HepG2 (cell line): ENCODE data around the gene LINGO3. TPM values are rescaled to one million over a fixed set of nuclear protein-coding genes. Genes with fewer than 3 reads are reported as not detected.

Source experiments
- BCL3 ChIP-seq: sonication (generic); formaldehyde crosslinking; IDR thresholded peaks from 2 replicates; pipeline ENCODE4 v1.5.1; 2020; ENCODE audit warnings: mild to moderate bottlenecking, missing genetic modification reagents, moderate library complexity
- DNMT1 ChIP-seq: sonication (generic); formaldehyde crosslinking; IDR thresholded peaks from 2 replicates; pipeline ENCODE4 v1.5.1; 2020; ENCODE audit warnings: mild to moderate bottlenecking, missing genetic modification reagents
- E2F1 ChIP-seq: sonication (generic); formaldehyde crosslinking; IDR thresholded peaks from 2 replicates; pipeline ENCODE4 v1.5.0; 2020; ENCODE audit warnings: missing genetic modification reagents
- ISX ChIP-seq: sonication (generic); formaldehyde crosslinking; conservative IDR thresholded peaks from 2 replicates; pipeline ENCODE4 v1.5.0; 2020; ENCODE audit warnings: missing genetic modification reagents
- MAFG ChIP-seq: sonication (generic); formaldehyde crosslinking; IDR thresholded peaks from 2 replicates; pipeline ENCODE4 v1.5.1; 2020; ENCODE audit warnings: mild to moderate bottlenecking, missing genetic modification reagents
- MZF1 ChIP-seq: sonication (generic); formaldehyde crosslinking; IDR thresholded peaks from 2 replicates; pipeline ENCODE4 v1.8.1; 2023; ENCODE audit warnings: mild to moderate bottlenecking, missing genetic modification reagents, borderline replicate concordance
- PLRG1 ChIP-seq: fragments of 450-650 bp; conservative IDR thresholded peaks from 2 replicates; pipeline ENCODE4 v1.6.1; 2016
- SNRNP70 ChIP-seq: fragments of 200-400 bp; formaldehyde crosslinking; IDR thresholded peaks from 2 replicates; pipeline ENCODE4 v1.6.1; 2017; ENCODE audit warnings: mild to moderate bottlenecking, low read depth, low read length, moderate library complexity
- TFDP1 ChIP-seq: IDR thresholded peaks from 2 replicates; pipeline ENCODE4 v1.6.1; 2016; ENCODE audit warnings: missing compliant biosample characterization, missing genetic modification reagents, borderline replicate concordance
- ZBTB4 ChIP-seq: sonication (generic); formaldehyde crosslinking; IDR thresholded peaks from 2 replicates; pipeline ENCODE4 v1.4.0; 2020; ENCODE audit warnings: missing genetic modification reagents, mild to moderate bottlenecking, borderline replicate concordance
- ZFX ChIP-seq: sonication (generic); formaldehyde crosslinking; IDR thresholded peaks from 2 replicates; pipeline ENCODE4 v1.4.0; 2020; ENCODE audit warnings: mild to moderate bottlenecking, low read depth, missing genetic modification reagents, moderate library complexity
- ZNF260 ChIP-seq: sonication (generic); formaldehyde crosslinking; IDR thresholded peaks from 2 replicates; pipeline ENCODE4 v1.4.0; 2020; ENCODE audit warnings: missing genetic modification reagents, low read depth, mild to moderate bottlenecking, borderline replicate concordance
- ZNF280B ChIP-seq: sonication (generic); formaldehyde crosslinking; IDR thresholded peaks from 2 replicates; pipeline ENCODE4 v1.5.0; 2020; ENCODE audit warnings: missing genetic modification reagents, mild to moderate bottlenecking, borderline replicate concordance
- ZNF350 ChIP-seq: sonication (generic); formaldehyde crosslinking; IDR thresholded peaks from 2 replicates; pipeline ENCODE4 v1.4.0; 2020; ENCODE audit warnings: mild to moderate bottlenecking, low read depth, missing genetic modification reagents, borderline replicate concordance
- ZNF570 ChIP-seq: sonication (generic); formaldehyde crosslinking; IDR thresholded peaks from 2 replicates; pipeline ENCODE4 v1.4.0; 2020; ENCODE audit warnings: mild to moderate bottlenecking, missing genetic modification reagents, borderline replicate concordance
- ZNF607 ChIP-seq: sonication (generic); formaldehyde crosslinking; IDR thresholded peaks from 2 replicates; pipeline ENCODE4 v1.5.1; 2020; ENCODE audit warnings: missing genetic modification reagents, mild to moderate bottlenecking, borderline replicate concordance
- ZNF660 ChIP-seq: sonication (generic); formaldehyde crosslinking; IDR thresholded peaks from 2 replicates; pipeline ENCODE4 v1.5.1; 2020; ENCODE audit warnings: mild to moderate bottlenecking, low read depth, missing genetic modification reagents, borderline replicate concordance
- ZNF678 ChIP-seq: sonication (generic); formaldehyde crosslinking; IDR thresholded peaks from 2 replicates; pipeline ENCODE4 v1.4.0; 2020; ENCODE audit warnings: mild to moderate bottlenecking, missing genetic modification reagents
- ZNF749 ChIP-seq: sonication (generic); formaldehyde crosslinking; IDR thresholded peaks from 2 replicates; pipeline ENCODE4 v1.8.0; 2022; ENCODE audit warnings: mild to moderate bottlenecking, missing genetic modification reagents, moderate library complexity, borderline replicate concordance
- ZNF790 ChIP-seq: sonication (generic); formaldehyde crosslinking; IDR thresholded peaks from 2 replicates; pipeline ENCODE4 v1.8.0; 2022; ENCODE audit warnings: missing genetic modification reagents, mild to moderate bottlenecking, borderline replicate concordance
- ZNF839 ChIP-seq: sonication (generic); formaldehyde crosslinking; IDR thresholded peaks from 2 replicates; pipeline ENCODE4 v1.4.0; 2020; ENCODE audit warnings: missing genetic modification reagents, mild to moderate bottlenecking, borderline replicate concordance
- ZSCAN12 ChIP-seq: sonication (generic); formaldehyde crosslinking; IDR thresholded peaks from 2 replicates; pipeline ENCODE4 v1.9.0; 2021; ENCODE audit warnings: mild to moderate bottlenecking, missing genetic modification reagents
- polyA plus RNA-seq, 8 experiments: library from polyadenylated mRNA; depleted of rRNA in 3 of 8; stranded (reverse) in 7 of 8; unstranded in 1 of 8; fragments of >200 nt; fragmentation: Illumina TruSeq in 4 of 8; extraction: Trizol in 4 of 8; gene quantifications; 2 replicates each; pipeline versions ENCODE4 v1.2.1 to v1.2.3, GENCODE V29; 2011 to 2016; ENCODE audit warnings: low read depth in 4 of 8, missing spikeins in 1 of 8, mixed read lengths in 1 of 8; ENCODE audit not compliant: insufficient read depth in 1 of 8
- total RNA-seq, 5 experiments: library from RNA; depleted of rRNA; stranded (reverse); fragments of >200 nt; fragmentation: Illumina TruSeq; extraction: Trizol; gene quantifications; 2 replicates each; pipeline ENCODE4 v1.2.3, GENCODE V29; 2016; ENCODE audit warnings: low read depth in 1 of 5

The LINGO3 gene
- total and polyA plus RNA-seq, 2 of the 13 experiments (the other 11 are each of a cell fraction or from before 2014, with no cell fraction given) = not detected

- no peak for TF ChIP-seq ZNF350 (CRISPR knock-in tag)
- TF ChIP-seq ZNF839 (CRISPR knock-in tag) = no peak
- no peak for TF ChIP-seq ZSCAN12 (CRISPR knock-in tag)
- no peak for TF ChIP-seq ZNF570 (CRISPR knock-in tag)
- TF ChIP-seq MAFG = no peak
- no peak for TF ChIP-seq ZNF260 (CRISPR knock-in tag)
- TF ChIP-seq ZFX (CRISPR knock-in tag) = peak; percentile 43; the same call in 1 of the 2 replicates
- TF ChIP-seq ZNF678 (CRISPR knock-in tag) = no peak
- no peak for TF ChIP-seq MZF1 (CRISPR knock-in tag)
- peak; percentile 14; the same call in 1 of the 2 replicates for TF ChIP-seq TFDP1
- TF ChIP-seq ZNF660 (CRISPR knock-in tag) = no peak
- TF ChIP-seq BCL3 = no peak
- no peak for TF ChIP-seq E2F1 (CRISPR knock-in tag)
- no peak for TF ChIP-seq PLRG1
- TF ChIP-seq ISX (CRISPR knock-in tag) = no peak
- TF ChIP-seq DNMT1 = no peak
- no peak for TF ChIP-seq ZNF749 (CRISPR knock-in tag)
- TF ChIP-seq ZNF280B (CRISPR knock-in tag) = no peak
- no peak for TF ChIP-seq ZNF607
- no peak for TF ChIP-seq ZNF790 (CRISPR knock-in tag)
- TF ChIP-seq SNRNP70 = no peak
- no peak for TF ChIP-seq ZBTB4 (CRISPR knock-in tag)
Measured at GRCh38 chr19:2291185-2291751, 16.7 kb downstream of the LINGO3 start (continued).
